K562 (cell line): ENCODE results near the gene COL5A1. TPM values are rescaled to one million over a fixed set of nuclear protein-coding genes. Genes with fewer than 3 reads are reported as not detected.

ENCODE experiments used
- ATAC-seq: fragments of 200-7000 bp; cut with Tn5 transposase; 3 replicates; pipeline ENCODE4 v1.9.1; 2020; ENCODE audit warnings: moderate library complexity
- BruUV-seq: library from RNA; stranded (reverse); fragments of 400-500 nt; replicated peaks from 2 replicates; lab custom pipeline; 2021; lab: Mats Ljungman, UMichigan
- CTCF ChIA-PET: fragments of 300-600 bp; formaldehyde crosslinking; extraction: SDS; loops from one replicate; lab custom pipeline; 2021; ENCODE audit warnings: low intra/inter-chr PET ratio; lab: Yijun Ruan, JAX
- POLR2A ChIA-PET: fragments of 300-600, 350-650 bp; sonication (Branson Sonifier 250); formaldehyde crosslinking; extraction: SDS; loops from one replicate; lab custom pipeline; 2021; ENCODE audit warnings: antibody characterized with exemption, inconsistent platforms; lab: Yijun Ruan, JAX
- DNase-seq, 4 experiments: peaks; one replicate each; pipeline versions ENCODE4 v3.0.0 to v3.0.0-alpha.2; 2011 to 2018; ENCODE audit warnings: low spot score in 3 of 4, mixed read lengths in 3 of 4; ENCODE audit errors: extremely low read depth in 1 of 4
- FAIRE-seq: peaks from 2 replicates; lab custom pipeline; 2011; peaks lifted over from hg19 to GRCh38; lab: Jason Lieb, UNC
- H2AFZ ChIP-seq: 2 replicates; pipeline ENCODE4 v1.6.0; 2011; ENCODE audit warnings: low read depth, low read length, control low read depth, inconsistent platforms
- H3K27ac ChIP-seq: fragments of 200-600 bp; 3 replicates; pipeline ENCODE4 v1.8.0; 2011; ENCODE audit warnings: low read depth, mild to moderate bottlenecking, control low read depth, inconsistent platforms, low read length, moderate library complexity, mixed read lengths; ENCODE audit errors: extremely low read depth
- H3K27me3 ChIP-seq, 2 experiments: fragments of 300-600 bp in 1 of 2; 2 replicates in 1 of 2; 3 replicates in 1 of 2; pipeline versions ENCODE4 v1.6.0 to v1.8.0; 2011; ENCODE audit warnings: inconsistent platforms in 2 of 2, low read length in 2 of 2, mild to moderate bottlenecking in 1 of 2, mixed read lengths in 1 of 2, moderate library complexity in 1 of 2; ENCODE audit not compliant: control insufficient read depth in 2 of 2, insufficient read depth in 2 of 2
- H3K36me3 ChIP-seq: fragments of 300-600 bp; 3 replicates; pipeline ENCODE4 v1.8.0; 2011; ENCODE audit warnings: mild to moderate bottlenecking, low read length, inconsistent platforms; ENCODE audit not compliant: control insufficient read depth, insufficient read depth
- H3K4me1 ChIP-seq, 2 experiments: fragments of 200-600 bp in 1 of 2; replicated peaks in 1 of 2; 2 replicates in 1 of 2; 3 replicates in 1 of 2; pipeline versions ENCODE4 v1.5.1 to v1.8.0; 2011; ENCODE audit warnings: inconsistent platforms in 2 of 2, low read length in 2 of 2, mild to moderate bottlenecking in 1 of 2, mixed read lengths in 1 of 2, moderate library complexity in 1 of 2; ENCODE audit not compliant: control insufficient read depth in 2 of 2, insufficient read depth in 2 of 2
- H3K4me2 ChIP-seq: 2 replicates; pipeline ENCODE4 v1.6.1; 2011; ENCODE audit warnings: low read length, control low read depth, inconsistent platforms, mixed read lengths; ENCODE audit not compliant: insufficient read depth
- H3K4me3 ChIP-seq: fragments of 200-600 bp; sonication (generic), shearing (Covaris generic); 2 replicates; pipeline ENCODE4 v1.5.1; 2016; ENCODE audit warnings: control low read depth, inconsistent platforms
- H3K79me2 ChIP-seq: fragments of 200-600 bp; 3 replicates; pipeline ENCODE4 v1.8.0; 2011; ENCODE audit warnings: low read length, inconsistent platforms; ENCODE audit not compliant: control insufficient read depth, insufficient read depth
- H3K9ac ChIP-seq, 2 experiments: 2 replicates each; pipeline versions ENCODE4 v1.6.0 to v1.6.1; 2011; ENCODE audit warnings: low read depth in 2 of 2, low read length in 2 of 2, control low read depth in 1 of 2, inconsistent platforms in 1 of 2, mild to moderate bottlenecking in 1 of 2, mixed read lengths in 1 of 2; ENCODE audit not compliant: insufficient read depth in 1 of 2
- H3K9me1 ChIP-seq: one replicate; pipeline ENCODE4 v1.6.0; 2011; ENCODE audit warnings: inconsistent platforms, mild to moderate bottlenecking, low read length, moderate library complexity; ENCODE audit not compliant: control insufficient read depth, insufficient read depth
- H3K9me3 ChIP-seq: replicated peaks from 2 replicates; pipeline ENCODE4 v1.5.1; 2011; ENCODE audit warnings: low read depth, low read length, inconsistent platforms; ENCODE audit not compliant: control insufficient read depth, insufficient read depth
- H4K20me1 ChIP-seq: replicated peaks from 2 replicates; pipeline ENCODE4 v1.6.1; 2011; ENCODE audit warnings: low read length, inconsistent platforms, mixed read lengths; ENCODE audit not compliant: control insufficient read depth, insufficient read depth
- CBX5 ChIP-seq: IDR thresholded peaks from 2 replicates; pipeline ENCODE4 v1.6.1; 2014; ENCODE audit warnings: low read depth, borderline replicate concordance
- EHMT2 ChIP-seq: fragments of 450-650 bp; IDR thresholded peaks from 2 replicates; pipeline ENCODE4 v1.6.1; 2018; ENCODE audit warnings: antibody characterized with exemption
- MXI1 ChIP-seq: IDR thresholded peaks from 2 replicates; pipeline ENCODE4 v1.6.1; 2011; ENCODE audit warnings: low read depth, mild to moderate bottlenecking, improper control_type of control experiment, low read length
- NCOA4 ChIP-seq: fragments of 450-650 bp; IDR thresholded peaks from 2 replicates; pipeline ENCODE4 v1.6.1; 2018; ENCODE audit warnings: mild to moderate bottlenecking; ENCODE audit not compliant: partially characterized antibody
- NFE2L1 ChIP-seq: fragments of 450-650 bp; IDR thresholded peaks from 2 replicates; pipeline ENCODE4 v1.6.1; 2016; ENCODE audit warnings: missing genetic modification characterization, low read depth, mild to moderate bottlenecking, missing compliant biosample characterization, moderate library complexity, borderline replicate concordance
- PYGO2 ChIP-seq: fragments of 450-650 bp; IDR thresholded peaks from 2 replicates; pipeline ENCODE4 v1.6.1; 2016; ENCODE audit warnings: mild to moderate bottlenecking, missing genetic modification characterization, moderate library complexity, missing compliant biosample characterization
- SNAPC5 ChIP-seq: fragments of 250-450 bp; sonication (Bioruptor Pico); IDR thresholded peaks from 2 replicates; pipeline ENCODE4 v1.8.0; 2021; ENCODE audit warnings: moderate library complexity, mild to moderate bottlenecking, inconsistent platforms
- SP1 ChIP-seq: sonication (generic); formaldehyde crosslinking; IDR thresholded peaks from 2 replicates; pipeline ENCODE4 v1.8.1; 2022; ENCODE audit warnings: mild to moderate bottlenecking, missing genetic modification reagents
- SPI1 ChIP-seq: IDR thresholded peaks from 2 replicates; pipeline ENCODE4 v1.6.1; 2011; ENCODE audit warnings: low read depth, low read length, control low read depth, borderline replicate concordance
- ZEB2 ChIP-seq: fragments of 450-650 bp; IDR thresholded peaks from 2 replicates; pipeline ENCODE4 v1.6.1; 2016
- ZNF224 ChIP-seq: sonication (generic); formaldehyde crosslinking; IDR thresholded peaks from 2 replicates; pipeline ENCODE4 v1.8.0; 2022; ENCODE audit warnings: mild to moderate bottlenecking, missing genetic modification reagents
- ZNF695 ChIP-seq: fragments of 450-650 bp; formaldehyde crosslinking; IDR thresholded peaks from 2 replicates; pipeline ENCODE4 v1.4.0; 2020; ENCODE audit warnings: mild to moderate bottlenecking, moderate library complexity
- ZNF699 ChIP-seq: fragments of 250-450 bp; sonication (Bioruptor Pico); IDR thresholded peaks from 2 replicates; pipeline ENCODE4 v1.8.0; 2021; ENCODE audit warnings: mild to moderate bottlenecking, moderate library complexity; ENCODE audit not compliant: insufficient replicate concordance
- WGBS: fragments of 100-300 bp; shearing (Covaris generic); methylation state at CpG from one replicate; pipeline ENCODE4 v1.1.6; 2016; ENCODE audit warnings: low coverage, mixed read lengths; ENCODE audit not compliant: insufficient coverage; ENCODE audit errors: missing lambda C conversion rate; 5-methylcytosine and 5-hydroxymethylcytosine counted together
- in situ Hi-C: fragments of 300-500 bp; cut with MboI; formaldehyde crosslinking; loops from 4 replicates; pipeline ENCODE4 v1.15.0; 2018; ENCODE audit warnings: inconsistent platforms, mixed read lengths
- intact Hi-C: fragments of 100-400 bp; cut with micrococcal nuclease; formaldehyde crosslinking; loops from 2 replicates; pipeline ENCODE4 v1.14.2; 2022
- polyA plus RNA-seq, 8 experiments: library from polyadenylated mRNA; depleted of rRNA in 4 of 8; stranded (reverse) in 5 of 8; unstranded in 3 of 8; fragments of >200 nt; fragmentation: Nextera tagmentation in 2 of 8; fragmentation: Illumina TruSeq in 1 of 8; extraction: Ambion mirVana in 2 of 8; extraction: Trizol in 1 of 8; gene quantifications; 2 replicates each; pipeline versions ENCODE4 v1.2.1 to v1.2.3, GENCODE V29; 2011 to 2014; ENCODE audit warnings: inconsistent platforms in 1 of 8, missing spikeins in 1 of 8
- total RNA-seq, 7 experiments: library from RNA; depleted of rRNA in 6 of 7; stranded (reverse); fragments of >200 nt in 6 of 7; fragmentation: Illumina TruSeq in 2 of 7; extraction: Trizol in 2 of 7; gene quantifications; 2 replicates each; pipeline versions ENCODE4 v1.2.1 to v1.2.3, GENCODE V29; 2011 to 2021; ENCODE audit warnings: low replicate concordance in 1 of 7
- TF ChIP-seq, protein P1 (sequence below): fragments of 450-650 bp; IDR thresholded peaks from 2 replicates; pipeline ENCODE4 v1.7.0; 2016; ENCODE audit warnings: borderline replicate concordance
- TF ChIP-seq, protein P2 (sequence below): fragments of 250-450 bp; sonication (Bioruptor Pico); IDR thresholded peaks from 2 replicates; pipeline ENCODE4 v1.4.0; 2020; ENCODE audit warnings: mild to moderate bottlenecking, moderate library complexity, borderline replicate concordance
- TF ChIP-seq, protein P3 (sequence below): fragments of 250-450 bp; sonication (Bioruptor Pico); IDR thresholded peaks from 2 replicates; pipeline ENCODE4 v1.8.0; 2022; ENCODE audit warnings: inconsistent platforms

COL5A1 gene
- total and polyA plus RNA-seq, 9 of the 15 experiments (the other 6 are each of a cell fraction or from before 2014, with no cell fraction given) = under 0.01 to 0.13 (median 0.04) TPM; not detected in 6

DNA sequence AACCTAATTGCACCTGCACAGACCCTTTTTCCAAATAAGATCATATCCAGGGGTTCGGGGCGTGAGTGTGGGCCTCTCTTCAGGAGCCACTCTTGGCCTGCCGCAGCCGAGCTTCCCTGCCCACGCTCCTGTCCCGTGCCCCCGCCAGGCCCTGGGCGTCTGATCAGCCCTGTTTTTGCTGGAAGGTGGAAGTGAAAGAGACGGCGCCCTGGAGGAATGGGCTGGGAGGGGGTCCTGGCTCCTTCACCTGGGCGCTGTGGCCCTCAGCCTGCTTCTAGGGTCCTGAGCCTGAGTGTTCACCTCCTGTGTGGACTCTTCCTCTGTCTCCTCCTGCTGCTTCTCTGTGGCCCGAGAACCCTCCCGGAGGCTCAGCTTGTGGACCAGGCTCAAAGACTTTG lies 11.2 kb upstream of the COL5A1 start (continued):
- TF ChIP-seq, protein P1, sequence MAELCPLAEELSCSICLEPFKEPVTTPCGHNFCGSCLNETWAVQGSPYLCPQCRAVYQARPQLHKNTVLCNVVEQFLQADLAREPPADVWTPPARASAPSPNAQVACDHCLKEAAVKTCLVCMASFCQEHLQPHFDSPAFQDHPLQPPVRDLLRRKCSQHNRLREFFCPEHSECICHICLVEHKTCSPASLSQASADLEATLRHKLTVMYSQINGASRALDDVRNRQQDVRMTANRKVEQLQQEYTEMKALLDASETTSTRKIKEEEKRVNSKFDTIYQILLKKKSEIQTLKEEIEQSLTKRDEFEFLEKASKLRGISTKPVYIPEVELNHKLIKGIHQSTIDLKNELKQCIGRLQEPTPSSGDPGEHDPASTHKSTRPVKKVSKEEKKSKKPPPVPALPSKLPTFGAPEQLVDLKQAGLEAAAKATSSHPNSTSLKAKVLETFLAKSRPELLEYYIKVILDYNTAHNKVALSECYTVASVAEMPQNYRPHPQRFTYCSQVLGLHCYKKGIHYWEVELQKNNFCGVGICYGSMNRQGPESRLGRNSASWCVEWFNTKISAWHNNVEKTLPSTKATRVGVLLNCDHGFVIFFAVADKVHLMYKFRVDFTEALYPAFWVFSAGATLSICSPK = no peak
- TF ChIP-seq MXI1 (no peak), SPI1 (no peak), SNAPC5 (CRISPR knock-in tag) (no peak), EHMT2 (no peak)
- TF ChIP-seq, all 486 proteins: peak for 0

DNA sequence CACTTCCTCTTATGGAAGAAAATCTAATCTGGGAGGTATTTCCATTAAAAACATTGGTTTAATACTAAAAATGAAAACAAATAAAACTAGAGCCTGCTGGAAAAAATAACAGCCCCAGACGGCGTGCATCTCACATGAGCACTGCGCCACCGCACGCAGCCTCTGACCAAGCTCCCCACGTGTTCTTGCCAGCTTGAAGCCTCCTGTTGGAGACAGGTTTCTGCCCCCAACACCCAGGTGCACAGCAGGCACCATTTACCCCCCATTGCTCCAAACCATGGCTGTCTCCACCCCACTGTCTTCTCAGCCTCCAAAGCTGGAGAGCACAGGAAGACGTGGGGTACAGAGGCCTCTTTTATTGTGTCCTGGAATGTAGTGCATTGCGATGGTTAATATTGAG lies 10.7 kb upstream of the COL5A1 start:
- peaks cover 5% of the 10 kb centered on the region; the same call in 1 of the 2 replicates for H4K20me1 ChIP-seq
- no peak overlapping the region for H3K9ac ChIP-seq
- FAIRE-seq (no peak), ATAC-seq (no peak), DNase-seq (no peak)
- no peak overlapping the region for H3K4me3 ChIP-seq
- no peaks in the 10 kb centered on the region for H3K79me2 ChIP-seq
- no peak overlapping the region for H3K27ac ChIP-seq
- CTCF ChIA-PET = no interaction called here
- intact Hi-C loops (no loop called here), in situ Hi-C loops (no loop called here)
- peaks cover 8 to 71% of the 10 kb centered on the region in 2 experiments; a peak in 4 of 5 replicates for H3K27me3 ChIP-seq
- H3K4me2 ChIP-seq = no peak overlapping the region
- H3K4me1 ChIP-seq = no peaks in the 10 kb centered on the region
- H2AFZ ChIP-seq = no peak overlapping the region
- H3K9me3 ChIP-seq = no peaks in the 10 kb centered on the region
- H3K36me3 ChIP-seq = no peaks in the 10 kb centered on the region
- WGBS = 3% methylated on average over 8 of the region's 8 CpGs
- no TSS peak for BruUV-seq
- no peaks in the 10 kb centered on the region for H3K9me1 ChIP-seq
- POLR2A ChIA-PET = interaction anchor here (0.6 to 1.3 kb wide), 2 partner anchors 15 to 750 kb away, joined by 3 read pairs; no protein-coding TSS in a partner anchor
- TF ChIP-seq ZNF695 (no peak), PYGO2 (no peak), ZNF699 (no peak), ZEB2 (no peak), SNAPC5 (CRISPR knock-in tag) (no peak), NFE2L1 (tag) (no peak), SP1 (CRISPR knock-in tag) (no peak), CBX5 (no peak), NCOA4 (no peak), ZNF224 (CRISPR knock-in tag) (no peak)
- TF ChIP-seq, protein P2, sequence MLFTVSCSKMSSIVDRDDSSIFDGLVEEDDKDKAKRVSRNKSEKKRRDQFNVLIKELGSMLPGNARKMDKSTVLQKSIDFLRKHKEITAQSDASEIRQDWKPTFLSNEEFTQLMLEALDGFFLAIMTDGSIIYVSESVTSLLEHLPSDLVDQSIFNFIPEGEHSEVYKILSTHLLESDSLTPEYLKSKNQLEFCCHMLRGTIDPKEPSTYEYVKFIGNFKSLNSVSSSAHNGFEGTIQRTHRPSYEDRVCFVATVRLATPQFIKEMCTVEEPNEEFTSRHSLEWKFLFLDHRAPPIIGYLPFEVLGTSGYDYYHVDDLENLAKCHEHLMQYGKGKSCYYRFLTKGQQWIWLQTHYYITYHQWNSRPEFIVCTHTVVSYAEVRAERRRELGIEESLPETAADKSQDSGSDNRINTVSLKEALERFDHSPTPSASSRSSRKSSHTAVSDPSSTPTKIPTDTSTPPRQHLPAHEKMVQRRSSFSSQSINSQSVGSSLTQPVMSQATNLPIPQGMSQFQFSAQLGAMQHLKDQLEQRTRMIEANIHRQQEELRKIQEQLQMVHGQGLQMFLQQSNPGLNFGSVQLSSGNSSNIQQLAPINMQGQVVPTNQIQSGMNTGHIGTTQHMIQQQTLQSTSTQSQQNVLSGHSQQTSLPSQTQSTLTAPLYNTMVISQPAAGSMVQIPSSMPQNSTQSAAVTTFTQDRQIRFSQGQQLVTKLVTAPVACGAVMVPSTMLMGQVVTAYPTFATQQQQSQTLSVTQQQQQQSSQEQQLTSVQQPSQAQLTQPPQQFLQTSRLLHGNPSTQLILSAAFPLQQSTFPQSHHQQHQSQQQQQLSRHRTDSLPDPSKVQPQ (CRISPR knock-in tag) = no peak
- TF ChIP-seq, protein P3, sequence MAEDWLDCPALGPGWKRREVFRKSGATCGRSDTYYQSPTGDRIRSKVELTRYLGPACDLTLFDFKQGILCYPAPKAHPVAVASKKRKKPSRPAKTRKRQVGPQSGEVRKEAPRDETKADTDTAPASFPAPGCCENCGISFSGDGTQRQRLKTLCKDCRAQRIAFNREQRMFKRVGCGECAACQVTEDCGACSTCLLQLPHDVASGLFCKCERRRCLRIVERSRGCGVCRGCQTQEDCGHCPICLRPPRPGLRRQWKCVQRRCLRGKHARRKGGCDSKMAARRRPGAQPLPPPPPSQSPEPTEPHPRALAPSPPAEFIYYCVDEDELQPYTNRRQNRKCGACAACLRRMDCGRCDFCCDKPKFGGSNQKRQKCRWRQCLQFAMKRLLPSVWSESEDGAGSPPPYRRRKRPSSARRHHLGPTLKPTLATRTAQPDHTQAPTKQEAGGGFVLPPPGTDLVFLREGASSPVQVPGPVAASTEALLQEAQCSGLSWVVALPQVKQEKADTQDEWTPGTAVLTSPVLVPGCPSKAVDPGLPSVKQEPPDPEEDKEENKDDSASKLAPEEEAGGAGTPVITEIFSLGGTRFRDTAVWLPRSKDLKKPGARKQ (CRISPR knock-in tag) = no peak
